ENCODE data around the gene IRF2BP2.
A peak's percentile ranks its signal among the peaks of the same experiment; 100 is the strongest.

IRF2BP2 gene

DNA sequence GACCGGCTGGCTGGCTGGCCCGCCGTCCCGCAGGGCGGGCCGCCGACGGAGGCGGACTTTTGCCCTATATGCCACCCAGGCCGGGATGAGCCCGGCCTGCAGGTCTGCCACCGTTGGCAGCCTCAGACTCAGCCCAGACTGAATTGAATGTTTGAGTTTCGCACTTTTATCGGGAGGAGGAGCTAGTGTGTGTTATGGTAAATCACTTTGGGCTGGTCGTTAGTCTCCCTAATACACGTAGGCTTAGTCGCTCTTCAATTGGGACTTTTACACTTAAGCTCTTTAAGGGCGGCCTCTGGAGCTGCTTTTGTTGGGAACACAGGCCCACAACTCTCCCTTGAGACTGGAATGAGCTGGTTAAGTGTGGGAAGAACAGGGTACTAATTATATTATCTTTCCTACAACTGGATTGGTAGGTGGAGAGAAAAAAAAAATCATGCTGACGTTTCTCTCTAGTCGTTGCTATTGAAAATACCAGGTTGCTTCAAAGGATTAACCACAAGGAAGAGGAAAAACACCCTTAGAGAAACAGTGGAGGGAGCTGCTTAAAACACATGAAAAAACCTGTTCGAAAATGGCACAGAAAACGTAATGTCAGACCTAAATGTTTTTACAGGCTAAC, 1.4 kb upstream of the IRF2BP2 start:
- TF ChIP-seq PPARA (CRISPR knock-in tag; IDR thresholded peaks at IDR 0.05; ENCODE audit: borderline replicate concordance): no peak
- peak; percentile 22 for TF ChIP-seq ZC3H10 (CRISPR knock-in tag; IDR thresholded peaks at IDR 0.05)
- TF ChIP-seq, protein P1, sequence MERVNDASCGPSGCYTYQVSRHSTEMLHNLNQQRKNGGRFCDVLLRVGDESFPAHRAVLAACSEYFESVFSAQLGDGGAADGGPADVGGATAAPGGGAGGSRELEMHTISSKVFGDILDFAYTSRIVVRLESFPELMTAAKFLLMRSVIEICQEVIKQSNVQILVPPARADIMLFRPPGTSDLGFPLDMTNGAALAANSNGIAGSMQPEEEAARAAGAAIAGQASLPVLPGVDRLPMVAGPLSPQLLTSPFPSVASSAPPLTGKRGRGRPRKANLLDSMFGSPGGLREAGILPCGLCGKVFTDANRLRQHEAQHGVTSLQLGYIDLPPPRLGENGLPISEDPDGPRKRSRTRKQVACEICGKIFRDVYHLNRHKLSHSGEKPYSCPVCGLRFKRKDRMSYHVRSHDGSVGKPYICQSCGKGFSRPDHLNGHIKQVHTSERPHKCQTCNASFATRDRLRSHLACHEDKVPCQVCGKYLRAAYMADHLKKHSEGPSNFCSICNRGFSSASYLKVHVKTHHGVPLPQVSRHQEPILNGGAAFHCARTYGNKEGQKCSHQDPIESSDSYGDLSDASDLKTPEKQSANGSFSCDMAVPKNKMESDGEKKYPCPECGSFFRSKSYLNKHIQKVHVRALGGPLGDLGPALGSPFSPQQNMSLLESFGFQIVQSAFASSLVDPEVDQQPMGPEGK (CRISPR knock-in tag; IDR thresholded peaks at IDR 0.05; ENCODE audit: borderline replicate concordance): no peak
- peak; percentile 40; the same call in 1 of the 2 replicates for TF ChIP-seq TOX (CRISPR knock-in tag; IDR thresholded peaks at IDR 0.05; ENCODE audit: borderline replicate concordance)
- TF ChIP-seq CSDC2 (CRISPR knock-in tag; IDR thresholded peaks at IDR 0.05): 0 out of 2 replicates have a peak, but pooled peaks have one; percentile 16
- 0 out of 2 replicates have a peak, but pooled peaks have one; percentile 21 for TF ChIP-seq RARB (CRISPR knock-in tag; IDR thresholded peaks at IDR 0.05)
- TF ChIP-seq ZFP3 (CRISPR knock-in tag; IDR thresholded peaks at IDR 0.05): no peak
- TF ChIP-seq, protein P2, sequence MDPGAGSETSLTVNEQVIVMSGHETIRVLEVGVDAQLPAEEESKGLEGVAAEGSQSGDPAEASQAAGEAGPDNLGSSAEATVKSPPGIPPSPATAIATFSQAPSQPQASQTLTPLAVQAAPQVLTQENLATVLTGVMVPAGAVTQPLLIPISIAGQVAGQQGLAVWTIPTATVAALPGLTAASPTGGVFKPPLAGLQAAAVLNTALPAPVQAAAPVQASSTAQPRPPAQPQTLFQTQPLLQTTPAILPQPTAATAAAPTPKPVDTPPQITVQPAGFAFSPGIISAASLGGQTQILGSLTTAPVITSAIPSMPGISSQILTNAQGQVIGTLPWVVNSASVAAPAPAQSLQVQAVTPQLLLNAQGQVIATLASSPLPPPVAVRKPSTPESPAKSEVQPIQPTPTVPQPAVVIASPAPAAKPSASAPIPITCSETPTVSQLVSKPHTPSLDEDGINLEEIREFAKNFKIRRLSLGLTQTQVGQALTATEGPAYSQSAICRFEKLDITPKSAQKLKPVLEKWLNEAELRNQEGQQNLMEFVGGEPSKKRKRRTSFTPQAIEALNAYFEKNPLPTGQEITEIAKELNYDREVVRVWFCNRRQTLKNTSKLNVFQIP (CRISPR knock-in tag; IDR thresholded peaks at IDR 0.05; ENCODE audit: borderline replicate concordance, low read depth): peak; percentile 14; the same call in 1 of the 2 replicates
- peak; percentile 36 for ATAC-seq

DNA sequence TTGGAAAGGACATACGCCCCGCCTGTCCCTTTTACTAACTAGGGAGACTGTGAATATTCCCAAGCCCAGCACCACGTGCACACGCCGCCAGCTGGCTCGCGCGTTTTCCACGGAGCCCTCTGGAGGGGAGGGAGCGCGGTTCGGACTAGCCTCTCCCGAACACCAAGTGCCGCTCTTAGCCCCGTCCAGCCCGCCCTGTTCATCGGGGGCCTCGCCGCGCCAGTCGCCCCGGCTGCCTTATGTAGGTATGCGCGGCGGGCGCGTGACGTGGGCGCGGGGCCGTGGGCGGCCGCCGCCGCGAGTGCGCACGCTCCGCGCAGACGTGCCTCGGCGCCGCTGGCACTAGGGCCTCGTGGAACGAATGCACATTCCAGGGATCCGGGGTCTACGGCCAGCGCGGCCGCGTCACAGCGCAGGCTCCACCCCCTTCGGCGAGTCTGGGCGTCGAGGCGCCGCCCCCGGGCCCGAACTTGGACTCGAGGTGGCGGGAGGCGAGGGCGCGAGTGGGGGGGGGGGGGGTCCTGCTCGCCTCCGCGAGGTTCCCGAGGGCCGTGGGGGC, 767 bp upstream of the IRF2BP2 start:
- ATAC-seq: peak; percentile 47
- TF ChIP-seq SNAI2 (CRISPR knock-in tag; IDR thresholded peaks at IDR 0.05) (no peak), CSDC2 (CRISPR knock-in tag; IDR thresholded peaks at IDR 0.05) (no peak), ZNF565 (CRISPR knock-in tag; conservative IDR thresholded peaks at IDR 0.05; ENCODE audit: low read depth) (no peak), ESRRG (CRISPR knock-in tag; IDR thresholded peaks at IDR 0.05) (no peak), GLIS3 (CRISPR knock-in tag; IDR thresholded peaks at IDR 0.05) (no peak), ZNF70 (CRISPR knock-in tag; IDR thresholded peaks at IDR 0.05) (no peak), TOX (CRISPR knock-in tag; IDR thresholded peaks at IDR 0.05; ENCODE audit: borderline replicate concordance) (peak; percentile 4; the same call in 1 of the 2 replicates), ZFP3 (CRISPR knock-in tag; IDR thresholded peaks at IDR 0.05) (peak; percentile 18; the same call in 1 of the 2 replicates), PPARA (CRISPR knock-in tag; IDR thresholded peaks at IDR 0.05; ENCODE audit: borderline replicate concordance) (no peak), ARNTL (CRISPR knock-in tag; IDR thresholded peaks at IDR 0.05; ENCODE audit: borderline replicate concordance, low read depth) (no peak), OSR1 (CRISPR knock-in tag; IDR thresholded peaks at IDR 0.05) (no peak), ZFP30 (CRISPR knock-in tag; IDR thresholded peaks at IDR 0.05) (no peak), ZNF8 (CRISPR knock-in tag; IDR thresholded peaks at IDR 0.05) (no peak), ISL1 (CRISPR knock-in tag; IDR thresholded peaks at IDR 0.05) (no peak), BACH2 (CRISPR knock-in tag; IDR thresholded peaks at IDR 0.05; ENCODE audit: borderline replicate concordance) (no peak), TCF4 (CRISPR knock-in tag; IDR thresholded peaks at IDR 0.05; ENCODE audit: borderline replicate concordance) (no peak), RARB (CRISPR knock-in tag; IDR thresholded peaks at IDR 0.05) (no peak), ZC3H10 (CRISPR knock-in tag; IDR thresholded peaks at IDR 0.05) (peak; percentile 80; the same call in 1 of the 2 replicates)
- TF ChIP-seq, protein P3, sequence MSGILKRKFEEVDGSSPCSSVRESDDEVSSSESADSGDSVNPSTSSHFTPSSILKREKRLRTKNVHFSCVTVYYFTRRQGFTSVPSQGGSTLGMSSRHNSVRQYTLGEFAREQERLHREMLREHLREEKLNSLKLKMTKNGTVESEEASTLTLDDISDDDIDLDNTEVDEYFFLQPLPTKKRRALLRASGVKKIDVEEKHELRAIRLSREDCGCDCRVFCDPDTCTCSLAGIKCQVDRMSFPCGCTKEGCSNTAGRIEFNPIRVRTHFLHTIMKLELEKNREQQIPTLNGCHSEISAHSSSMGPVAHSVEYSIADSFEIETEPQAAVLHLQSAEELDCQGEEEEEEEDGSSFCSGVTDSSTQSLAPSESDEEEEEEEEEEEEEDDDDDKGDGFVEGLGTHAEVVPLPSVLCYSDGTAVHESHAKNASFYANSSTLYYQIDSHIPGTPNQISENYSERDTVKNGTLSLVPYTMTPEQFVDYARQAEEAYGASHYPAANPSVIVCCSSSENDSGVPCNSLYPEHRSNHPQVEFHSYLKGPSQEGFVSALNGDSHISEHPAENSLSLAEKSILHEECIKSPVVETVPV (CRISPR knock-in tag; IDR thresholded peaks at IDR 0.05): no peak
- TF ChIP-seq, protein P1 (CRISPR knock-in tag; IDR thresholded peaks at IDR 0.05; ENCODE audit: borderline replicate concordance): no peak
- TF ChIP-seq, protein P4, sequence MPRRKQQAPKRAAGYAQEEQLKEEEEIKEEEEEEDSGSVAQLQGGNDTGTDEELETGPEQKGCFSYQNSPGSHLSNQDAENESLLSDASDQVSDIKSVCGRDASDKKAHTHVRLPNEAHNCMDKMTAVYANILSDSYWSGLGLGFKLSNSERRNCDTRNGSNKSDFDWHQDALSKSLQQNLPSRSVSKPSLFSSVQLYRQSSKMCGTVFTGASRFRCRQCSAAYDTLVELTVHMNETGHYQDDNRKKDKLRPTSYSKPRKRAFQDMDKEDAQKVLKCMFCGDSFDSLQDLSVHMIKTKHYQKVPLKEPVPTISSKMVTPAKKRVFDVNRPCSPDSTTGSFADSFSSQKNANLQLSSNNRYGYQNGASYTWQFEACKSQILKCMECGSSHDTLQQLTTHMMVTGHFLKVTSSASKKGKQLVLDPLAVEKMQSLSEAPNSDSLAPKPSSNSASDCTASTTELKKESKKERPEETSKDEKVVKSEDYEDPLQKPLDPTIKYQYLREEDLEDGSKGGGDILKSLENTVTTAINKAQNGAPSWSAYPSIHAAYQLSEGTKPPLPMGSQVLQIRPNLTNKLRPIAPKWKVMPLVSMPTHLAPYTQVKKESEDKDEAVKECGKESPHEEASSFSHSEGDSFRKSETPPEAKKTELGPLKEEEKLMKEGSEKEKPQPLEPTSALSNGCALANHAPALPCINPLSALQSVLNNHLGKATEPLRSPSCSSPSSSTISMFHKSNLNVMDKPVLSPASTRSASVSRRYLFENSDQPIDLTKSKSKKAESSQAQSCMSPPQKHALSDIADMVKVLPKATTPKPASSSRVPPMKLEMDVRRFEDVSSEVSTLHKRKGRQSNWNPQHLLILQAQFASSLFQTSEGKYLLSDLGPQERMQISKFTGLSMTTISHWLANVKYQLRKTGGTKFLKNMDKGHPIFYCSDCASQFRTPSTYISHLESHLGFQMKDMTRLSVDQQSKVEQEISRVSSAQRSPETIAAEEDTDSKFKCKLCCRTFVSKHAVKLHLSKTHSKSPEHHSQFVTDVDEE (CRISPR knock-in tag; IDR thresholded peaks at IDR 0.05): peak; percentile 61
- TF ChIP-seq, protein P2 (CRISPR knock-in tag; IDR thresholded peaks at IDR 0.05; ENCODE audit: borderline replicate concordance, low read depth): no peak
- TF ChIP-seq, protein P5, sequence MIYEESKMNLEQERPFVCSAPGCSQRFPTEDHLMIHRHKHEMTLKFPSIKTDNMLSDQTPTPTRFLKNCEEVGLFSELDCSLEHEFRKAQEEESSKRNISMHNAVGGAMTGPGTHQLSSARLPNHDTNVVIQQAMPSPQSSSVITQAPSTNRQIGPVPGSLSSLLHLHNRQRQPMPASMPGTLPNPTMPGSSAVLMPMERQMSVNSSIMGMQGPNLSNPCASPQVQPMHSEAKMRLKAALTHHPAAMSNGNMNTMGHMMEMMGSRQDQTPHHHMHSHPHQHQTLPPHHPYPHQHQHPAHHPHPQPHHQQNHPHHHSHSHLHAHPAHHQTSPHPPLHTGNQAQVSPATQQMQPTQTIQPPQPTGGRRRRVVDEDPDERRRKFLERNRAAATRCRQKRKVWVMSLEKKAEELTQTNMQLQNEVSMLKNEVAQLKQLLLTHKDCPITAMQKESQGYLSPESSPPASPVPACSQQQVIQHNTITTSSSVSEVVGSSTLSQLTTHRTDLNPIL (CRISPR knock-in tag; IDR thresholded peaks at IDR 0.05; ENCODE audit: low read depth): no peak

Measured in SK-N-SH treated with all-trans-retinoic acid at 6 μM for 48 hours (cell line).